Right ventricle myocardium inferior (tissue), 1 donor: ENCODE data around the gene GRB7. TPM values are rescaled to one million over a fixed set of nuclear protein-coding genes. Genes with fewer than 3 reads are reported as not detected.
"Not testable (repeated sequence)": the region's sequence is repeated elsewhere in the genome, so short reads cannot be mapped to it uniquely, and the experiment has no call there.

ENCODE experiments used
- ATAC-seq: fragments of 200-7000 bp; cut with Tn5 transposase; one replicate; pipeline ENCODE4 v1.9.1; 2020; ENCODE audit warnings: mild to moderate bottlenecking, moderate library complexity
- DNase-seq: peaks from one replicate; pipeline ENCODE4 v3.0.0; 2021; ENCODE audit errors: missing footprints
- intact Hi-C: fragments of 100-400 bp; cut with DNase I; formaldehyde crosslinking; loops from one replicate; pipeline ENCODE4 v1.11.0; 2022
- long read RNA-seq: library from polyadenylated mRNA; unstranded; transcript quantifications from one replicate; pipeline ENCODE4 v2.0.0, GENCODE V29; 2021
- total RNA-seq: library from RNA; stranded (reverse); fragmentation: NEBNext Ultra II Directional; extraction: Animal tissue kit (Norgen Biotek cat#: 25700); gene quantifications from one replicate; pipeline ENCODE4 v1.2.1, GENCODE V29; 2021
- donor health status: DM: no; HTN: yes; CAD: no; lungs with severe emphysema.

Gene GRB7
- total RNA-seq: 2.4 TPM
- long read RNA-seq, partial matches to known transcripts: 1 of 4 reads
- long read RNA-seq, other reads (novel, unspliced or antisense): 2 of 4 reads

GRCh38 chr17:39737760-39738567, at the start of gene GRB7:
Gene GRB7, plus strand, starts transcription at chr17:39737938. Its CDS starts 4,364 bp downstream, at chr17:39742302.
- intact Hi-C loops: no loop called here
- peak; percentile 45 for ATAC-seq
- no peak for DNase-seq

DNA sequence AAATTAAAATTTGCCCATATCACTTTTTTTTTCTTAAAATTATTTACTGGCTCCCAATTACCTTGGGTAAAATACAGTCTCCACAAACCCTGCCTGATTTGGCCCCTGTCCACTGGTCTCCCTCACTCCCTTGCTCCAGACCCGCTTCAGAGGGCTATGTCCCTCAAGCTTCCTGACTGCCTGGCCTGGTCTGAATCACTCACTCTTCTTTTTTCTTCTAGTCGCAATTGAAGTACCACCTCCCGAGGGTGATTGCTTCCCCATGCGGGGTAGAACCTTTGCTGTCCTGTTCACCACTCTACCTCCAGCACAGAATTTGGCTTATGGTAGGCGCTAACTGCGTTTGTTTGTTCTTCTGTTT, 49.3 kb upstream of the GRB7 start:
- ATAC-seq (no peak), DNase-seq (no peak)
- intact Hi-C loops: no loop called here

GRCh38 chr17:39688945-39689344, 48.8 kb upstream of the GRB7 start:
- DNase-seq (no peak), ATAC-seq (no peak)
- intact Hi-C loops: no loop called here

- DNase-seq: no peak
- intact Hi-C loops: no loop called here
- no peak for ATAC-seq
Measured at GRCh38 chr17:39694593-39694992, 43.1 kb upstream of the GRB7 start.

DNA sequence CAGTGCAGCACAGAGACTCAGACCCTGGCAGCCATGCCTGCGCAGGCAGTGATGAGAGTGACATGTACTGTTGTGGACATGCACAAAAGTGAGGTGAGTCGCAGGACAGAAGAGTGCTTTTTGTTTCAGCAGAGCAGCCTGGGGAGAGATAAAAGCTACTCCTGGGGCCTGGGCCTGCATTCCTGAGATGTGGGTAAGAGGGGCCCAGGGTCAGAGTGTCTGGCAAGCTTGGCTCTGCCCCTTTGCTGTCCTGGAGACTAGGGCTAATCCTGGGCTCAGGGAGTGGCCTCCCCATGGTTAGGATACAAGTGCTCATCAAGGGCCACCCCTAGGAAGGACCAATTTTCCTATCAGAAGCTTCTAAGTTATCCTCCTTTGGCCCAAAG, 42.7 kb upstream of the GRB7 start:
- no peak for DNase-seq
- ATAC-seq: no peak
- intact Hi-C loops: no loop called here

DNA sequence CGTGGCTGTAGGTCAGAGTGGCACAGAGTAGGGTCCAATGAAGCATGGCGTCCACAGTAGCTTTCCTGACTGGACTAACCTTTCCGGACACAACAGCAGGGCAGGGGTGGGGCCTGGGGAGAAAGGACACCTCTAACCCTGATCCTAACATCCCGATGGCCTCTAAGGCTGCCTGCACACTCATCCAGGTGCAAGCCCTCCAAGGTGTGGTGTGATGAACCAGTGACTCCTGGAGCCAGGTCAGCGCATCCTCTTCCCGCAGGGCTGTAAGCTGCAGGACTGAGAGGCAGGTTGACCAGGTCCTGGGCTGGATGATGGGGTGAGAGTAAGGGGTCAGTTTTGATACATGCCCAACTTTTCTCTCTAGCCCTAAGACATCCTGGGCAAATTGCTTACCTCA, 41.0 kb upstream of the GRB7 start:
- intact Hi-C loops: no loop called here
- ATAC-seq (no peak), DNase-seq (no peak)

DNA sequence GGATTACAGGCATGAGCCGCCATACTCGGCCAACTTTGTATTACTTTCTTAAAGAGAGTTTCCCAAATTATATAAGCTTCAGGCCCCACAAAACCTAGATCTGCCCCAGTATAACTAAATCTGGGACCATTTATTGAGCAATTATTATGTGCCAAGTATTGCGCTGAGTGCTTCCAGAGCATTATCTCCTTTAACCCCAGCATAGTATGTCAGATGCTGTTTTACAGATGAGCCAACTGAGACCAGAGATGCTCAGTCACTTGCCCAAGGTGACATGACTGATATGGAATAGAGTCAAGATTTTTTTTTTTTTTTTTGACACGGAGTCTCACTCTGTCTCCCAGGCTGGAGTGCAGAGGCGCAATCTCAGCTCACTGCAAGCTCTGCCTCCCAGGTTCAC, 39.8 kb upstream of the GRB7 start:
- ATAC-seq (no peak), DNase-seq (no peak)
- intact Hi-C loops: no loop called here

GRCh38 chr17:39699157-39699817, 38.5 kb upstream of the GRB7 start:
- ATAC-seq, DNase-seq, intact Hi-C loops: not testable (repeated sequence)

DNA sequence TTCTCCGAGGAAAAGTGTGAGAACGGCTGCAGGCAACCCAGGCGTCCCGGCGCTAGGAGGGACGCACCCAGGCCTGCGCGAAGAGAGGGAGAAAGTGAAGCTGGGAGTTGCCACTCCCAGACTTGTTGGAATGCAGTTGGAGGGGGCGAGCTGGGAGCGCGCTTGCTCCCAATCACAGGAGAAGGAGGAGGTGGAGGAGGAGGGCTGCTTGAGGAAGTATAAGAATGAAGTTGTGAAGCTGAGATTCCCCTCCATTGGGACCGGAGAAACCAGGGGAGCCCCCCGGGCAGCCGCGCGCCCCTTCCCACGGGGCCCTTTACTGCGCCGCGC, 38.0 kb upstream of the GRB7 start, which contains the start of gene ERBB2:
TSS of gene ERBB2 (plus strand) at position 247 of the 330 bp plus-strand sequence. CDS start 175 bp downstream, outside the sequence.
- ATAC-seq: peak; percentile 88
- intact Hi-C loops: loop anchor here (5.0 kb wide), 1 partner anchor 32 kb away; the partner anchor contains the start of genes PNMT and TCAP
- DNase-seq: peak; percentile 79

- DNase-seq: no peak
- intact Hi-C loops: loop anchor here (5.0 kb wide), 1 partner anchor 33 kb away; the partner anchor contains the start of genes PNMT and TCAP
- peak; percentile 47 for ATAC-seq
Measured at GRCh38 chr17:39700148-39700987, 37.4 kb upstream of the GRB7 start.

GRCh38 chr17:39701012-39701783, 36.5 kb upstream of the GRB7 start:
- ATAC-seq (no peak), DNase-seq (no peak)
- intact Hi-C loops: loop anchor here (5.0 kb wide), 1 partner anchor 34 kb away; the partner anchor contains the start of genes PNMT and TCAP

GRCh38 chr17:39701784-39702422, 35.8 kb upstream of the GRB7 start:
- DNase-seq (no peak), ATAC-seq (no peak)
- intact Hi-C loops: loop anchor here (5.0 kb wide), 1 partner anchor 35 kb away; the partner anchor contains the start of genes PNMT and TCAP

- DNase-seq (no peak), ATAC-seq (no peak)
- intact Hi-C loops: loop anchor here (5.0 kb wide), 1 partner anchor 36 kb away; the partner anchor contains the start of genes PNMT and TCAP
Measured at GRCh38 chr17:39702901-39703893, 34.5 kb upstream of the GRB7 start.

GRCh38 chr17:39703913-39704312, 33.8 kb upstream of the GRB7 start:
- intact Hi-C loops: loop anchor here (5.0 kb wide), 1 partner anchor 37 kb away; the partner anchor contains the start of genes PNMT and TCAP
- ATAC-seq (no peak), DNase-seq (no peak)

- DNase-seq (no peak), ATAC-seq (peak; percentile 10)
- intact Hi-C loops: loop anchor here (5.0 kb wide), 1 partner anchor 38 kb away; the partner anchor contains the start of genes PNMT and TCAP
Measured at GRCh38 chr17:39704821-39705551, 32.8 kb upstream of the GRB7 start.
